Heart left ventricle (tissue), 13 donors: Measurements from ENCODE around the gene FAM168A.

Experiments
- POLR2A ChIP-seq, 2 donors: fragments of 450-650 bp; IDR thresholded peaks; one replicate each; pipeline ENCODE4 v1.6.1; 2017; ENCODE audit warnings: antibody characterized with exemption in 2 of 2, mild to moderate bottlenecking in 2 of 2, moderate library complexity in 2 of 2
- TF ChIP-seq, protein P1 (sequence below), 12 donors: fragments of 200-600 bp; sonication (generic) in 4 of 12; IDR thresholded peaks; one replicate each; pipeline versions ENCODE4 v1.5.0 to v1.8.0; 2018 to 2022; ENCODE audit warnings: antibody characterized with exemption in 12 of 12, mild to moderate bottlenecking in 5 of 12
- donor health status: ischemic (EF 13 %, LVEDD 7.1; RV severe dilation, severe dysfunction).
- donor health status: DM: no; HTN: yes; CAD: no.
- donor health status: DM: no; HTN: no; CAD: no.
- donor health status: ischemic (EF 25% LVEDD 6.9; RV normal size, moderate dysfunction).
- donor health status: ischemic (EF 25% LVEDD 5.7; RV mildly dilated, moderate dysfunction).
- donor health status: ischemic (EF 35%, LVEDD 5.7; RV mildly dilated, moderate dysfunction).
- donor health status: nonischemic (EF 11% LVEDD 7.7; RV severe dilation, severe dysfunction).
- donor health status: DM: yes; HTN: yes; CAD: no.
- donor health status: PGD.
- donor health status: ischemic (EF 29% LVEDD 5.4; RV normal size, mild dysfunction).
- donor health status: nonischemic (EF 23%, LVEDD 6.1; RV moderate dilation, normal function).

DNA sequence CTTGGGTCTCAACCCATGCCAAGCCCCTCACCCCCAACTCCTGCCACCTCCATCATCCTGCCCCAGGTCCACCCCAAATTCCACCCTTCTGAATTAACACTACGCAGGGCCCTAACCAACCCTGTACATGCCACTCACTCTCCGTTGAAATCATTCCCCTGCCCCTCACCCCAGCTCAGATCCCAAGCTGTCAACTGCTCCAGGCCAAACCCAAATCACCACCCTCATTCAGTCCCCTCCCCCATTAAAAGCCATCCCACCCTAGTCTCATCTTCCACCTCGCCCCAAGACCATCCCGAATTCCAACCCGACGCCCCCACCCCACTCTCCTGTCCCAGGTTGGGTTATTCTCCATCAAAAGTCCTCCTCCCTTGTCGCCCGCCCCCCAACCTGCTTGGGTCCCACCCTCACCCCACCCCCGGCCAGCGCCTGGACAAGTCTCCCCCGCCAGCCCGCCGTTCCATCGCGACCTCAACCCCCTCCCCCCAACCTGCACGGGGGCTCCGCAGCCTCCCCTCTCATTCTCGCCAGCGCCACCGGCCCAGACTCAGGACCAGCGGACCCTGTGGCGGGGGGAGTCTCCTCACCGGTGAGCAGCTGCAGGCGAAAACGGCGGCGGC lies 466 bp downstream of the FAM168A start:
- TF ChIP-seq, protein P1, sequence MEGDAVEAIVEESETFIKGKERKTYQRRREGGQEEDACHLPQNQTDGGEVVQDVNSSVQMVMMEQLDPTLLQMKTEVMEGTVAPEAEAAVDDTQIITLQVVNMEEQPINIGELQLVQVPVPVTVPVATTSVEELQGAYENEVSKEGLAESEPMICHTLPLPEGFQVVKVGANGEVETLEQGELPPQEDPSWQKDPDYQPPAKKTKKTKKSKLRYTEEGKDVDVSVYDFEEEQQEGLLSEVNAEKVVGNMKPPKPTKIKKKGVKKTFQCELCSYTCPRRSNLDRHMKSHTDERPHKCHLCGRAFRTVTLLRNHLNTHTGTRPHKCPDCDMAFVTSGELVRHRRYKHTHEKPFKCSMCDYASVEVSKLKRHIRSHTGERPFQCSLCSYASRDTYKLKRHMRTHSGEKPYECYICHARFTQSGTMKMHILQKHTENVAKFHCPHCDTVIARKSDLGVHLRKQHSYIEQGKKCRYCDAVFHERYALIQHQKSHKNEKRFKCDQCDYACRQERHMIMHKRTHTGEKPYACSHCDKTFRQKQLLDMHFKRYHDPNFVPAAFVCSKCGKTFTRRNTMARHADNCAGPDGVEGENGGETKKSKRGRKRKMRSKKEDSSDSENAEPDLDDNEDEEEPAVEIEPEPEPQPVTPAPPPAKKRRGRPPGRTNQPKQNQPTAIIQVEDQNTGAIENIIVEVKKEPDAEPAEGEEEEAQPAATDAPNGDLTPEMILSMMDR (IDR thresholded peaks at IDR 0.05), result no peak
- TF ChIP-seq POLR2A (IDR thresholded peaks at IDR 0.05), result no peak
